ENCODE results near the gene SNTG2. TPM values are rescaled to one million over a fixed set of nuclear protein-coding genes. Genes with fewer than 3 reads are reported as not detected.

SNTG2 gene
- total RNA-seq, 1 experiment from 2014 or later = not detected

GRCh38 chr2:979069-979928, 28.6 kb downstream of the SNTG2 start:
- DNase-seq (ENCODE audit: low spot score) = no peak
- in situ Hi-C loops (cut with HindIII; ENCODE audit: low sequenced_read_pairs) = no loop called here

GRCh38 chr2:980176-980575, 29.5 kb downstream of the SNTG2 start:
- in situ Hi-C loops (cut with HindIII; ENCODE audit: low sequenced_read_pairs) = no loop called here
- DNase-seq (ENCODE audit: low spot score) = no peak

DNA sequence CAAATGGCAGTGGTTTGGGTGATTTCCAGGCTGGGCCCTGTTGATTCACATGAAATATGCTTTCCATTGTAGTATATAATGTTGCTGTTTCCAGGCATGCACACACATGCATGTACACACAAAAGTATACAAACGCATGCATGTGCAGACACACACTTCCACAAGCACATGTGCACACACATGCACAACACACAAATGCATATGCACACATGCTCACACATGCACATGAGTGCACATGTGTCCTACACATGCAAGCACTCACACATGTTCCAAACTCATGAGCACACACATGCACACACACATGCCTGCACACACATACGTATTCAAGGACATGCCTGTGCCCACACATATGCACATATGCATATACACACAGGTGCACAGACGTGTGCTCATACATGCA, 30.6 kb downstream of the SNTG2 start:
- in situ Hi-C loops (cut with HindIII; ENCODE audit: low sequenced_read_pairs) = no loop called here

GRCh38 chr2:981759-982158, 31.1 kb downstream of the SNTG2 start:
- in situ Hi-C loops (cut with HindIII; ENCODE audit: low sequenced_read_pairs) = no loop called here
- no peak for DNase-seq (ENCODE audit: low spot score)

More for the DNA sequence above, 30.6 kb downstream of the SNTG2 start:
- no peak for DNase-seq (ENCODE audit: low spot score)

DNA sequence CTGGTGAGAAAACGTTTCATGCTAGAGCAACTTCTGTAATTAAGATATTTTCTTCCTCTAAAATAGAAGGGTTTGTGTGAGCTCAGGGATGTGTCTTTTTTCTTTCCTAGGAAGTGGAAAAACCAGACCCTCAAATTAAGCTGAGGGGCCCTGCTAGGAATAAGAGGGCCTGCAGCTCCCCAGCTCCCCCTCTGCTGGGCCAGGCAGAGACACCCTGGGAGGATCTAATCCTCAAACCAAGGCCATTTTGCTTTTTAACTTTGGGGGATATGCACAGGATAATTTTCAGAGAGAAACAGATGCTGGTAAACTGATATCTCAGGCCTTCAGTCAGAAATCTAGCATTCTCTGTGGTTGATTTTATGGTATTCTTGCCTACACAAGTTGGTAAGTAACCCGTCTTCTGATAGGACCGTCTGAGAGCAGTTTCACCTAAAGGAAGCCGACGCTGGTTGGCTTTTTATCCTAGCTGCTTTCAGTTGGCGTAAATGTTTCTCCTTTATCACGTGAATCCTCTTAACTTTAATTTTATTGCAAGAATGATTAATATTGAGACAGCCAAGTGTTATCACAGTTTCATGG, 34.8 kb downstream of the SNTG2 start:
- in situ Hi-C loops (cut with HindIII; ENCODE audit: low sequenced_read_pairs) = no loop called here
- DNase-seq (ENCODE audit: low spot score) = no peak

DNA sequence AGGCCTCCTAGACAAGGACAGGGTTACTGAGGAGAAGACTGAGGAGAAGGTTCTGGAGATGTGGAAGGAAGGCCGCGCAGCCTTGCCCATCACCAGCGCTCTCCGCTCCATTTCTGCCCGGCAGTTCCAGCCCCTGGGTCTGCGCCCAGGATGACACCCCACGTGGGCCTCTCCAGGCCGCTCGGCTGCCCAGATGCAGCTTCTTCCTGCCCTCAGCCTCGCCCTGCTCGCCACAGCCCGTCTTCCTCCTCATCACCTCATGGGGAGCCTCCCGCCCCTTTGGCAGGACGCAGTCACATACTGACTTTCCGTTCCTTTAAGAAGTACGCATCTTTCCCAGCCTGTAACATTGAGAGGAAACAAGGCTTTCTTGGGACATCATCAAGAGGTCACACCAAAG, 37.1 kb downstream of the SNTG2 start:
- in situ Hi-C loops (cut with HindIII; ENCODE audit: low sequenced_read_pairs) = no loop called here
- DNase-seq (ENCODE audit: low spot score) = no peak

DNA sequence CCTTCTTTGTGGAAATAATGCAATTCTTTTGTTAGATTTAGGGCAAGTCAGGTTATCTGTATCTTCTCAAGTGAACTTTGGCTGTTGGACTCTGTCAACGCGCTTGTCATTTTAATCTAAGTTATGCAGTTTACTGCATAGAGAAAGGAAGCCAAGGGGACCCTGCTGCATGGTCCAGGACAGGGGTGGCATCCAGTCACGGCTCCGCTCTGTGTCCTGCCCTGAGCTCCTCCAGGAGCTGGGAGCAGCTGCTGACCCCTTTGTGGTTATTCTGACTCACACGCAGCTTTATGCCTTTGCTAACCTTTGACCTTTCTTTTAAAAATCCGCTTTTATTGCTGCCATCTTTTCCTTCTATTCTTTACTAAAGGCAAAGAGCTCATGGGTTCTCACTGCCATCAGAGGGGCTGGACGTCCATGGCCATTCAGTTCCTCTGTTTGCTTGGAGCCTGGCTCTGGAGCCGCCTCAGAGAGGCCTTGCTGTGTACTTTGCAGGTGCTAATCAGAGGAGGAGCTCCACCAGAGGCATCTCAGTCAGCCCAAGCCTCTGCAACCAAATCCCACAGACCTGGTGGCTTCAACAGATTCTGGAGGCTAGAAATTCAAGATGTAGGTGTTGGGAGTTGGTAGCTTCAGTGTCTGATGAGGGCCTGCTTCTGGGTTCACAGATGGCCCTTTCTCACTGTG, 39.3 kb downstream of the SNTG2 start:
- in situ Hi-C loops (cut with HindIII; ENCODE audit: low sequenced_read_pairs) = no loop called here
- no peak for DNase-seq (ENCODE audit: low spot score)

- no peak for DNase-seq (ENCODE audit: low spot score)
These were observed 40.3 kb downstream of the SNTG2 start for GRCh38 chr2:990970-991369.

DNA sequence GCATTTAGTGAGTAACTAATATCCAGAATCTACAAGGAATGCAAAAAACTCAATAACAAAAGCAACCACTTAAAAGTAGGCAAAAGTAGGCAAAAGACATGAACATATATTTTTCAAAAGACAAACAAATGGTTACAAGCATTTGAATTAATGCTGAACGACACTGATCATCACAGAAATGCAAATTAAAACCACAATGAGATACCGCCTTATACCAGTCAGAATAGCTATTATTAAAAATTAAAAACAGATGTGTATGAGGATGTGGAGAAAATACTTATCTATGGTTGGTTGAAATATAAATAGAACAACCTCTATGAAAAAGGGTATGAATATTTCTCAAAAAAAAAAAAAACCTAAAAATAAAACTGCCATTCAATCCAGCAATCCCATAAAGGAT, 51.7 kb downstream of the SNTG2 start:
- no peak for DNase-seq (ENCODE audit: low spot score)
- in situ Hi-C loops (cut with HindIII; ENCODE audit: low sequenced_read_pairs) = no loop called here

More at GRCh38 chr2:990970-991369, 40.3 kb downstream of the SNTG2 start:
- in situ Hi-C loops (cut with HindIII; ENCODE audit: low sequenced_read_pairs) = no loop called here

- DNase-seq (ENCODE audit: low spot score) = no peak
- in situ Hi-C loops (cut with HindIII; ENCODE audit: low sequenced_read_pairs) = no loop called here
These were observed 53.7 kb downstream of the SNTG2 start for GRCh38 chr2:1004398-1004797.

DNA sequence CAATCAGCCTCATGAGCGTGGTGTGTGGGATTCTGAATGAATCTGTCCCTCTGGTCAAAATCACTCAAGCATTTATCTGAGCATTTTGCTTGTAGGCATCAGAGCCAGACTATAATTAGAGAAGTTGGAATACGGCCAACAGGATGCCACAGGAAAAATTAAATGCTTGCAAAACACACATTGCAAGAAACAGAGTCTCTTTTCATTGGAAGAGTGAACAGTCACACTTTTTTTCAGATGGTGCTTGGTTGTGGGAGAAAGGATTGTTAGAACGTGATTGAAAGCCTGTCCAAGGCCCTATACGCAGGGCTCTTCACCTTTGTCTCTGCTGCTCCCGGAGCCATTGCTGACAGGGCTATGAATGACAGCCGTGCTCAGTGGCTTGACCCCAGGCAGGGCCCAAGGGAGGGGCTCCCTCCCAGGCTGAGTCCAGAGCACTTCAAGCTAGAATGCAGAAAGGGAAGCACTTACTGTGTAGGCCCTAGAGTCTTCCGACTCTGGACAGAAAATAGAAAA, 59.8 kb downstream of the SNTG2 start:
- in situ Hi-C loops (cut with HindIII; ENCODE audit: low sequenced_read_pairs) = no loop called here
- DNase-seq (ENCODE audit: low spot score) = peak; percentile 7

- in situ Hi-C loops (cut with HindIII; ENCODE audit: low sequenced_read_pairs) = no loop called here
- no peak for DNase-seq (ENCODE audit: low spot score)
These were observed 60.4 kb downstream of the SNTG2 start for GRCh38 chr2:1011006-1011405.

- no peak for DNase-seq (ENCODE audit: low spot score)
- in situ Hi-C loops (cut with HindIII; ENCODE audit: low sequenced_read_pairs) = no loop called here
These were observed 61.3 kb downstream of the SNTG2 start for GRCh38 chr2:1011985-1012384.

GRCh38 chr2:1014802-1015201, 64.2 kb downstream of the SNTG2 start:
- no peak for DNase-seq (ENCODE audit: low spot score)
- in situ Hi-C loops (cut with HindIII; ENCODE audit: low sequenced_read_pairs) = no loop called here

DNA sequence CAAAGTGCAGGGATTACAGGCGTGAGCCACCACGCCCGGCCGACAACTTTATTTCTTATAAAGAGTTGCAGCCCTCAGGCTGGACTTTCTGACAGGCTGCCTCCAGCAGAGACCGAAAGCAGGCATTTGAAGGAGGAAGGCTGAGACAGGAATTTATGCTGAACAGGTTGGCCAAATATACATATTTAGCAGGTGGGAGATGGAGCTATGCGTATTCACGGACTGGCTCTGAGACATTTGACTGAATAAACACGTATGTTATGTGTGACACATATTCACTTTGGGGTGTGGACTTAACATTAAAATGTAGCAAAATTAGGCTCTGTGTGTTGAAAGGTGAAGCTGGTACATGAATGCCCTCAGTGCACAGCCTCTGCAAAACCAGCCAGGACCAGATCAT, 65.9 kb downstream of the SNTG2 start:
- in situ Hi-C loops (cut with HindIII; ENCODE audit: low sequenced_read_pairs) = no loop called here
- no peak for DNase-seq (ENCODE audit: low spot score)

DNA sequence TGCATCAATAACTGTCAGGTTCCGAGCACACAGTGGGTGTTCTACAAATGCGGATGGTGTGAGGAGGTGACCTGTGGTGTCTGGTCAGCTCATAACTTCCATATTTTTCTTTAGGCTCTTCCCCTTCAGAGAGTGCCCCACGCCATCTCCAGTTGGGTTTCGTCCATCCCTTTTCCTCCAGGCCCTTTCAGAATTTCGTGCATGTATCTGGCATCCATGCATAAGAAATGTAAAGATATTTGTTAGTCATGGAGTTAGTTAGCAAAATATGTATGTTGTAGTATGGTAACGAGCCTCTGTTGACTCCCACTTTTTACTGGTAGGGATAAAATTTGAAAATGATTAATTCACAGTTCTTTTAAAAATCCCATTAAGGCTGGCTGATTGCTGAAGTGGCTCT, 67.2 kb downstream of the SNTG2 start:
- no peak for DNase-seq (ENCODE audit: low spot score)
- in situ Hi-C loops (cut with HindIII; ENCODE audit: low sequenced_read_pairs) = no loop called here

- in situ Hi-C loops (cut with HindIII; ENCODE audit: low sequenced_read_pairs) = no loop called here
- DNase-seq (ENCODE audit: low spot score) = no peak
These were observed 69.6 kb downstream of the SNTG2 start for GRCh38 chr2:1020206-1020605.

GRCh38 chr2:1022178-1022577, 71.5 kb downstream of the SNTG2 start:
- no peak for DNase-seq (ENCODE audit: low spot score)
- in situ Hi-C loops (cut with HindIII; ENCODE audit: low sequenced_read_pairs) = no loop called here

DNA sequence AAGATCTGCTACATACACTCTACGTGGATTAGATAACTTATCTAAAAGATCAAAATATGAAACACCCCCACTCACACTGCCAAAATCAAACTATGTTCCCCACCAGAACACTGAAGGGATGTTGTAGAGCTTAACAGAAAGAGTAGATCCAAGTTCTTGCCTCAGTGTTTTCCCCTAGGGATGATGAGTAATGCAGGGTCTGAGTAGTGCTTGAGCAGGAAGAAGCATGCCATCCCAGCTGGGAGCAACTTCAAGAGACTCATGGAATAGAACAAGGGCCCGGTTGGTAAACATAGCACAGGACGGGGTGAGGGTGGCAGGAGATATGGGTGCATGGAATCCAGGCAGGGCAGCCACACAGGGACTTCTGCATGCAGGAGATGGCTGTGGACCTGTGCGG, 74.3 kb downstream of the SNTG2 start:
- no peak for DNase-seq (ENCODE audit: low spot score)
- in situ Hi-C loops (cut with HindIII; ENCODE audit: low sequenced_read_pairs) = no loop called here

DNA sequence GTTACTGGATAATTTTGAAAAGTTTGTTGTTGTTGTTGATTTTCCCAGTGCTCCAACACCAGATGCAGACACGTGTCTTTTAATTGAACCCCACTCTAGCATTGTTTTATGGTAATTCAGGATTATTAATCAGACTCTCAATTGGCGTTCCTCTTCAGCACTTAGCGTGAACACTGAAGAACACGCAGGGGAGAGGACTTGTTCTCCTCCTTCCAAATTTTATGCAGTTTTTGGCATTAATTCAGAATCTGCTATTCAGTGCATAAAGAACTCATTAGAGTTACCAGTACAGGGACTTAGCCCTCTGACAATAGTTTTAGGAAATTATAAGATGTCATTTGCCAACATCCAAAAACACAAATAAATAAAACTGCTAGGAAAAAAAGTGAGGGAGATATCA, 75.5 kb downstream of the SNTG2 start:
- DNase-seq (ENCODE audit: low spot score) = no peak
- in situ Hi-C loops (cut with HindIII; ENCODE audit: low sequenced_read_pairs) = no loop called here

Measured in G401 (cell line).